PC-9 (cell line): Measurements from ENCODE around the gene SHISA3. TPM values are rescaled to one million over a fixed set of nuclear protein-coding genes. Genes with fewer than 3 reads are reported as not detected.
"Not testable (repeated sequence)": the region's sequence is repeated elsewhere in the genome, so short reads cannot be mapped to it uniquely, and the experiment has no call there.

Experiments used
- BruUV-seq: library from RNA; stranded (reverse); fragments of 400-500 nt; replicated peaks from 2 replicates; lab custom pipeline; 2021; lab: Mats Ljungman, UMichigan
- CTCF ChIA-PET: fragments of 300-600 bp; sonication (Branson Sonifier 250); formaldehyde crosslinking; loops from one replicate; lab custom pipeline; 2022; ENCODE audit warnings: antibody characterized with exemption; lab: Charles Lee
- POLR2A ChIA-PET: fragments of 300-600 bp; sonication (Branson Sonifier 250); formaldehyde crosslinking; loops from one replicate; lab custom pipeline; 2022; ENCODE audit warnings: antibody characterized with exemption; ENCODE audit not compliant: unreplicated experiment; lab: Charles Lee
- DNase-seq, 2 experiments: peaks; one replicate each; pipeline versions ENCODE4 v3.0.0 to v3.0.0-alpha.2; 2015 to 2022; ENCODE audit warnings: mixed read lengths in 1 of 2
- H2AFZ ChIP-seq: fragments of 200-600 bp; sonication (generic); 2 replicates; pipeline ENCODE4 v1.8.1; 2017; ENCODE audit warnings: antibody characterized with exemption
- H3F3A ChIP-seq: fragments of 200-600 bp; sonication (generic); 2 replicates; pipeline ENCODE4 v1.8.1; 2017; ENCODE audit warnings: antibody characterized with exemption, mild to moderate bottlenecking, low read depth; ENCODE audit not compliant: insufficient read depth
- H3K27ac ChIP-seq: fragments of 200-600 bp; sonication (generic); 2 replicates; pipeline ENCODE4 v1.6.1; 2016; ENCODE audit warnings: mixed run types
- H3K27me3 ChIP-seq: fragments of 200-600 bp; sonication (generic); 2 replicates; pipeline ENCODE4 v1.6.1; 2016; ENCODE audit warnings: low read depth, mixed run types; ENCODE audit not compliant: insufficient read depth
- H3K36me3 ChIP-seq: fragments of 200-600 bp; sonication (generic); 2 replicates; pipeline ENCODE4 v1.6.1; 2016; ENCODE audit warnings: low read depth, mixed run types
- H3K4me1 ChIP-seq: fragments of 200-600 bp; sonication (generic); replicated peaks from 2 replicates; pipeline ENCODE4 v1.6.1; 2016; ENCODE audit warnings: mixed run types; ENCODE audit not compliant: insufficient read depth
- H3K4me2 ChIP-seq: fragments of 200-600 bp; sonication (generic); 2 replicates; pipeline ENCODE4 v1.6.1; 2017; ENCODE audit warnings: mixed run types
- H3K4me3 ChIP-seq: fragments of 200-600 bp; sonication (generic); 2 replicates; pipeline ENCODE4 v1.6.1; 2016; ENCODE audit warnings: mixed run types
- H3K79me2 ChIP-seq: fragments of 200-600 bp; sonication (generic); 2 replicates; pipeline ENCODE4 v1.6.1; 2017; ENCODE audit warnings: low read depth, mixed run types
- H3K9me2 ChIP-seq: fragments of 200-600 bp; sonication (generic); 2 replicates; pipeline ENCODE4 v1.8.1; 2017; ENCODE audit warnings: mild to moderate bottlenecking; ENCODE audit not compliant: insufficient read depth
- H3K9me3 ChIP-seq: fragments of 200-600 bp; sonication (generic); 2 replicates; pipeline ENCODE4 v1.8.1; 2016; ENCODE audit warnings: low read depth; ENCODE audit not compliant: insufficient read depth
- H4K20me1 ChIP-seq: fragments of 200-600 bp; sonication (generic); 2 replicates; pipeline ENCODE4 v1.8.1; 2017; ENCODE audit not compliant: insufficient read depth
- EZH2 ChIP-seq: fragments of 200-600 bp; sonication (generic); IDR thresholded peaks from 2 replicates; pipeline ENCODE4 v1.8.0; 2017; ENCODE audit warnings: antibody characterized with exemption, low read depth
- intact Hi-C: fragments of 100-400 bp; cut with micrococcal nuclease; formaldehyde crosslinking; loops from one replicate; pipeline ENCODE4 v1.10.0; 2022; ENCODE audit not compliant: unreplicated experiment
- total RNA-seq: library from RNA; stranded (reverse); gene quantifications from 2 replicates; pipeline ENCODE4 v1.2.3, GENCODE V29; 2021
- TF ChIP-seq, protein P1 (sequence below): fragments of 200-600 bp; sonication (generic); conservative IDR thresholded peaks from 2 replicates; pipeline ENCODE4 v1.6.1; 2017; ENCODE audit warnings: mixed run types, antibody characterized with exemption, mild to moderate bottlenecking, moderate library complexity

Gene SHISA3
- total RNA-seq, 1 experiment from 2014 or later = not detected

DNA sequence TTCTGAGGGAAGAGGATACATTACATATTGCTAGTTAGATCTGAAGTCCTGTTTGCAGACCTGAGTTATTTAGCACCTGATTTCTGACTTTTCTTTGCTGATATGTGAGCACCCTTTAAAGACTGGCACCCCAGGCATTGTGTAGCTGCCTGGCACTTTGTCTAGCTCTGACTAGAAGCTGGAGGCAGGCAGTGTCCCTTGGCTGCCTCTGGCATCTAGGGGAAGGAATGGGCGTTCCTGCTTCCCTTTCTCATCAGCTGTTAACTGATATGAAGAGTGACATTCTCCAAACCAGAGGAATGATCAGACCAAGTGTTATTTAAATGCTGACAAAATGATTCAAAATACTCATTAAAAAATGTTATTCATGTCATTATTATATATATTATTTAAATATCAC, 30.3 kb upstream of the SHISA3 start:
- no TSS peak for BruUV-seq
- intact Hi-C loops = no loop called here
- POLR2A ChIA-PET = no interaction called here
- Histone ChIP-seq H4K20me1 (no peaks in the 10 kb centered on the region), H3K9me3 (no peaks in the 10 kb centered on the region), H3K27me3 (no peaks in the 10 kb centered on the region), H3K4me2 (no peak overlapping the region), H3K27ac (no peak overlapping the region), H3F3A (no peaks in the 10 kb centered on the region), H3K36me3 (no peaks in the 10 kb centered on the region), H3K4me3 (no peak overlapping the region), H3K9me2 (no peaks in the 10 kb centered on the region), H2AFZ (no peak overlapping the region), H3K4me1 (no peaks in the 10 kb centered on the region), H3K79me2 (no peaks in the 10 kb centered on the region)
- TF ChIP-seq EZH2 = no peak
- TF ChIP-seq, protein P1, sequence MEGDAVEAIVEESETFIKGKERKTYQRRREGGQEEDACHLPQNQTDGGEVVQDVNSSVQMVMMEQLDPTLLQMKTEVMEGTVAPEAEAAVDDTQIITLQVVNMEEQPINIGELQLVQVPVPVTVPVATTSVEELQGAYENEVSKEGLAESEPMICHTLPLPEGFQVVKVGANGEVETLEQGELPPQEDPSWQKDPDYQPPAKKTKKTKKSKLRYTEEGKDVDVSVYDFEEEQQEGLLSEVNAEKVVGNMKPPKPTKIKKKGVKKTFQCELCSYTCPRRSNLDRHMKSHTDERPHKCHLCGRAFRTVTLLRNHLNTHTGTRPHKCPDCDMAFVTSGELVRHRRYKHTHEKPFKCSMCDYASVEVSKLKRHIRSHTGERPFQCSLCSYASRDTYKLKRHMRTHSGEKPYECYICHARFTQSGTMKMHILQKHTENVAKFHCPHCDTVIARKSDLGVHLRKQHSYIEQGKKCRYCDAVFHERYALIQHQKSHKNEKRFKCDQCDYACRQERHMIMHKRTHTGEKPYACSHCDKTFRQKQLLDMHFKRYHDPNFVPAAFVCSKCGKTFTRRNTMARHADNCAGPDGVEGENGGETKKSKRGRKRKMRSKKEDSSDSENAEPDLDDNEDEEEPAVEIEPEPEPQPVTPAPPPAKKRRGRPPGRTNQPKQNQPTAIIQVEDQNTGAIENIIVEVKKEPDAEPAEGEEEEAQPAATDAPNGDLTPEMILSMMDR = no peak
- no peak for DNase-seq
- CTCF ChIA-PET = no interaction called here

DNA sequence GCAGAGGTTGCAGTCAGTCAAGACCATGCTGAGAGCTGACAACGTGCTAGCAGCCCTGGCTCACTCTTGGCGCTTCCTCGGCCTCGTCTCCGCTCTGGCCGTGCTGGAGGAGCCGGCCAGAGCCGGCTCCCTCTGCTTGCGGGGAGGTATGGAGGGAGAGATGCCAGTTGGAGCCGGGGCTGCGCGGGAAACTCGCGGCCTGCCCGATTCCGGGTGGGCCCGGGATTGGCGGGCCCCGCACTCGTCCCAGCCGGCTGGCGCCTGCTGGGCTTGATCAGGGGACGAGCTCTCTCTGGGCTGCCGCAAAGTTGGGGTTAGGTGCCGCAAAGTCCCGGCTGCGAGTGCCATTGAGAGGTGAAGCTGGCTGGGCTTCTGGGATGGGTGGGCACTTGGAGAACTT, 27.8 kb upstream of the SHISA3 start:
- Histone ChIP-seq H4K20me1 (no peaks in the 10 kb centered on the region), H3K4me3 (no peak overlapping the region), H3K36me3 (no peaks in the 10 kb centered on the region), H3K27ac (no peak overlapping the region), H3K4me2 (no peak overlapping the region), H3K27me3 (0 out of 2 replicates have a peak, but pooled peaks cover 5% of the 10 kb centered on the region), H3F3A (no peaks in the 10 kb centered on the region), H3K9me3 (no peaks in the 10 kb centered on the region), H3K4me1 (no peaks in the 10 kb centered on the region), H3K79me2 (no peaks in the 10 kb centered on the region), H3K9me2 (no peaks in the 10 kb centered on the region), H2AFZ (no peak overlapping the region)
- no TSS peak for BruUV-seq
- ChIA-PET POLR2A (no interaction called here), CTCF (no interaction called here)
- TF ChIP-seq, protein P1 = no peak
- no peak for TF ChIP-seq EZH2
- DNase-seq = no peak
- intact Hi-C loops = no loop called here

DNA sequence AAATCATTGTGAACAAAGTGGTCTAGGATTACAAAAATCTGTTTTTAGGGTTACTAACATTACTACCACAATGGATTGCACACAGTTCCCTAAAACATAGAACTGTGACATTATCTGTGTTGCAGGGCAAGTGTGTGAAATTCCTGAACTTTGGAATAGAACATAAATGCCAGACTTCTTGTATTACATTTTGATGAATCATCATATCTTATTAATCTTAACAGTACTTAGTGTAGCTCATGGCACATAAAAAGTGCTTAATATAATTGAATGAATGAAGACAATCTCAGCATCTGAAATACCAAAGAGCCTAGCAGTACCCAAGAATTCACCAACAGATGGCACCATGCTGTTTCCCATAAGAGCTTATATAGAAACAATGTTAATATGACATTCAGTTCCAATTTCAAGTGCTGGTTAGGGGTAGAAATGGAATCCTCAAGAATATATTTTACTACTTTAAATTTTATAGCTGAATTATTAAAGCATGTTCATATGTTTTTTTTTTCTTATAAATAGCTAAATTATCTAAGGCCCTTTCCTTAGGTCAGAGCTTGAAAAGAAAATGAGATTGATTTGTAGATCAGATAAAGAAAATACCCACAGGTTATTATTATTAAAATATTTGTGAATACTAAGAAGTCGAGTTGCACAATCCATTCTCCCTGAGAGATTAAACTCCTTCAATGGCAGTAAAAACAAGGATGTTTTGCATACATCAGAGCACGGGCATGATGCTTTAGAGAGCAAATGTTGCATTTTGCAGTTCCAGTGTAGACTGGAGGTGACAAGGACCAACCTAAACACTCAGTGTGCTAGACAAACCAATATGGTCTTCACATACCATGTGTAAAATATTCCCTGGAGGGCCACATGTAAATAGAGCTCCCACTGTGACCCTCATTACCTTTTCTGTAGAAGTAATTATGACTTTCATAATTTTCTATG, 25.7 kb upstream of the SHISA3 start:
- no peaks in the 10 kb centered on the region for H3K79me2 ChIP-seq
- no peaks in the 10 kb centered on the region for H3F3A ChIP-seq
- DNase-seq = no peak
- H3K27me3 ChIP-seq = peaks cover 7% of the 10 kb centered on the region; the same call in 1 of the 2 replicates
- H3K4me3 ChIP-seq = no peak overlapping the region
- ChIA-PET CTCF (interaction anchor here (0.8 kb wide), 1 partner anchor 148 kb away, joined by 3 read pairs; no protein-coding TSS in a partner anchor), POLR2A (interaction anchor here (0.7 kb wide), 1 partner anchor 424 kb away, joined by 6 read pairs; no protein-coding TSS in a partner anchor)
- no peaks in the 10 kb centered on the region for H4K20me1 ChIP-seq
- TF ChIP-seq EZH2 = no peak
- TF ChIP-seq, protein P1 = peak; percentile 56
- no peaks in the 10 kb centered on the region for H3K9me2 ChIP-seq
- no TSS peak for BruUV-seq
- H3K27ac ChIP-seq = no peak overlapping the region
- no peak overlapping the region for H3K4me2 ChIP-seq
- no peaks in the 10 kb centered on the region for H3K36me3 ChIP-seq
- no peaks in the 10 kb centered on the region for H3K4me1 ChIP-seq
- intact Hi-C loops = loop anchor here (2.0 kb wide), 1 partner anchor 149 kb away; no protein-coding TSS in a partner anchor
- H2AFZ ChIP-seq = no peak overlapping the region
- H3K9me3 ChIP-seq = no peaks in the 10 kb centered on the region

- H3K36me3 ChIP-seq, H3K9me2 ChIP-seq, H4K20me1 ChIP-seq, H3K27me3 ChIP-seq, H3K4me1 ChIP-seq, intact Hi-C loops, H3K4me3 ChIP-seq, H3F3A ChIP-seq, CTCF ChIA-PET, H3K79me2 ChIP-seq, BruUV-seq, POLR2A ChIA-PET, H3K9me3 ChIP-seq, H3K4me2 ChIP-seq, H3K27ac ChIP-seq, H2AFZ ChIP-seq, DNase-seq: not testable (repeated sequence)
Observed at GRCh38 chr4:42372303-42372702, 25.0 kb upstream of the SHISA3 start.
